Fibroblast of pulmonary artery (primary cell): ENCODE measurements around the gene CREB3L4.
A peak's percentile ranks its signal among the peaks of the same experiment; 100 is the strongest.

Experiments
- DNase-seq: peaks from one replicate; pipeline ENCODE4 v3.0.0-alpha.2; 2010; ENCODE audit warnings: low read depth
- H3K4me3 ChIP-seq: replicated peaks from 2 replicates; pipeline ENCODE4 v1.5.1; 2011; ENCODE audit warnings: low read depth, mild to moderate bottlenecking, control low read depth, low read length, moderate library complexity
- CTCF ChIP-seq: IDR thresholded peaks from 2 replicates; pipeline ENCODE4 v1.5.1; 2011; ENCODE audit warnings: mild to moderate bottlenecking, control low read depth, low read length, inconsistent platforms; ENCODE audit errors: missing control alignments

CREB3L4 gene, protein sequence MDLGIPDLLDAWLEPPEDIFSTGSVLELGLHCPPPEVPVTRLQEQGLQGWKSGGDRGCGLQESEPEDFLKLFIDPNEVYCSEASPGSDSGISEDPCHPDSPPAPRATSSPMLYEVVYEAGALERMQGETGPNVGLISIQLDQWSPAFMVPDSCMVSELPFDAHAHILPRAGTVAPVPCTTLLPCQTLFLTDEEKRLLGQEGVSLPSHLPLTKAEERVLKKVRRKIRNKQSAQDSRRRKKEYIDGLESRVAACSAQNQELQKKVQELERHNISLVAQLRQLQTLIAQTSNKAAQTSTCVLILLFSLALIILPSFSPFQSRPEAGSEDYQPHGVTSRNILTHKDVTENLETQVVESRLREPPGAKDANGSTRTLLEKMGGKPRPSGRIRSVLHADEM

DNA sequence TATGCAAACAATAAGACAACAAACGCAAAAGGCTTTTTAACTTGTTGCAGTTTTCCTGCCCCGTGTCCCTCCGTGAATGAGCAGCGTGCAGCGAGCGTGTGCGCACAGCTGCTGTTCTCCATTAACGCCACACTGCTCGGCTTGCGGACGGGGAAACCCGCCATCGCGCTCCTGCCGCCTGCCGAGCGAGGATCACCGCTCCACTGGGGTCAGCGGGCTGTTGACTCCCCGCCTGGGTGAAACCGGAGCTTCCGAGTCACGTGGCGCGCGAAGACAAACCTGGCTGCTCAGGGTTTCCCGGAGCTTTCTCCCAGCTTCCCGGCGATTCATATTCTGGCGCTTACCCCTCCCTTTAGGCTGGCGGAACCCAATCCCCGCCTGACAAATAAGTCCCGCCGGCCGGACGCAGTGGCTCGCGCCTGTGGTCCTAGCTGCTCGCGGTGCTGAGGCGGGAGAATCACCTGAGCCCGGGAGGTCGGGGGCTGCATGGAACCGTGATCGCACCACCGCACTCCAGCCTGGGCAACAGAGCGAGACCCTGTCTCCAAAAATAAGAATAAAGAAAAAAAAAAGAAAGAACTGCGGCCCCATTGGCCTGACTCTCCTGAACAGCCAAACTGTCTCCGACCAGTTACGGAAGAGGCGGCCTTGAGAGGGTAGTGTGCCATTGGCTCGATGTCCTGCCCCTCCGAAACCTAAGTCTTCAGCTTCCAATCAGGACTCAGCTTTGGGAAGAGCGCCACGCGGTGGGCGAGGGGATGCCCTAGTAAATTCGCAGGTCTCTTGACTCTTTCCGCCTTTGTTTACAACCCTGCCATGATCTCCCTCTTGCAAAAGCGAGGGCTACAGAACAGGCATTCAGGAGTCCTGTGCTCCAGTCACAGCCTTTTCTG is at the start of gene CREB3L4:
Gene CREB3L4, plus strand, starts transcription at position 796 of the 893 bp plus-strand sequence. CDS start 624 bp downstream, outside the sequence.
- peak; percentile 51 for TF ChIP-seq CTCF
- peak within 1 kb of the TSS; percentile 73 for H3K4me3 ChIP-seq
- peak; percentile 99 for DNase-seq

GRCh38 chr1:153919876-153920852 is 47.5 kb upstream of the CREB3L4 start:
- peak; percentile 42 for DNase-seq
- peak; percentile 37 for TF ChIP-seq CTCF
- H3K4me3 ChIP-seq, result peak overlapping the region; percentile 78

- H3K4me3 ChIP-seq, result peak overlapping the region; percentile 78
- no peak for DNase-seq
Observed at GRCh38 chr1:153921080-153921802, 46.5 kb upstream of the CREB3L4 start.

GRCh38 chr1:153921803-153922075 is 46.0 kb upstream of the CREB3L4 start:
- no peak for TF ChIP-seq CTCF
- H3K4me3 ChIP-seq, result peak overlapping the region; percentile 78
- DNase-seq, result no peak

More at GRCh38 chr1:153921080-153921802, 46.5 kb upstream of the CREB3L4 start:
- TF ChIP-seq CTCF, result no peak

DNA sequence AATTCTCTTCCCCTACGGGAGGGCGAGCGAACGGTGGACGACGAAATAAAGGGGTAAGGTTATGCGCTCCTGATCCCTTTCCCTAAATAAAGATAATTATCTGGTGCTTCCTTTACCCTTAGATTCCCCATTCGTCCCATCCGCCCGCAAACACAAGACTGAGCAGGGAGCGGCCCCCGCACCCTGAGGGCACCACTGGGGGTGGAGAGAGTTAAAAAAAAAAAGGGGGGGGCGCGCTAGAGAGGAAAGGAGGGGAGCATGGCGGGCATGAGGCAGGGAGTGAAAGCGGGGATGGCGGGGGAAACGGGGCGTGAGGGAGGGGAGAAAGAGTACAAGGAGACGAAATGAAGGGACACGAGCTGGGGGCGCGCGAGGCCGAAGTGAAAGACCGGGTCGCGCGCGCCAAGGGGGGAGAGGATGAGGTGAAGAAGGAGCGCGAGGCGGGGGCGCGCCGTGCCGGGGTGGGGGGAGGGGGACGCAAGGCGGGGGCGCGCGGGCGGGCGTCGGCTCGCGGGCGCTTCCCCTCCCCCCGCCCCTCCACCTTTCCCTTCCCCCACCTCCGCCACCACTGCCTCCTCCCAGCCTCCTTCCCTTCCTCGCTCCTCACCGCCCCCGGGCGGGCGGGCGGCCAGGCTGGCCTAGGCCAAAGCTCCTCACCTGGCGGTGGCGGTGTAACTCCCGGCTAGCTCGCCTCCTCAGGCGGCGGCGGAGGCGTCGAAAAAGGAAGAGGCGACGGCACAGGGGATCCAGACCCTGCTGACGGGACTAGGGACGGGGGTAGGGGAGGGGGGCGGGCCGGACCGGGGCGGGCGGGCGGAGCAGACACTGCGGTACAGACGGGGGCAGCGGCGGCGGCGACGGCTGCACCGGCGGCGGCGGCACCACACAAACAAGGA is 45.4 kb upstream of the CREB3L4 start:
- peak overlapping the region; percentile 78 for H3K4me3 ChIP-seq
- DNase-seq, result no peak
- TF ChIP-seq CTCF, result no peak
